ENCODE results near the gene MAD1L1.

GRCh38 chr7:2114052-2114451 is 118.7 kb downstream of the MAD1L1 start:
- no peak for TF ChIP-seq CTCF (IDR thresholded peaks at IDR 0.05)
- TF ChIP-seq POLR2A (IDR thresholded peaks at IDR 0.05): no peak
